GM12864 (cell line): ENCODE results near the gene HS3ST3B1.

Experiments used
- DNase-seq: peaks from one replicate; pipeline ENCODE4 v3.0.0-alpha.2; 2011; ENCODE audit warnings: low read depth
- H3K4me3 ChIP-seq: 2 replicates; pipeline ENCODE4 v1.5.1; 2011; ENCODE audit warnings: mild to moderate bottlenecking, low read depth, low read length, control low read depth
- CTCF ChIP-seq: IDR thresholded peaks from 2 replicates; pipeline ENCODE4 v1.5.1; 2011; ENCODE audit warnings: low read depth, mild to moderate bottlenecking, moderate library complexity, low read length, control low read depth, inconsistent platforms; ENCODE audit errors: missing control alignments

The HS3ST3B1 gene

GRCh38 chr17:14281530-14281929, 19.4 kb upstream of the HS3ST3B1 start:
- no peak for TF ChIP-seq CTCF
- no peak for DNase-seq
- H3K4me3 ChIP-seq, result no peak overlapping the region

- H3K4me3 ChIP-seq, result no peak overlapping the region
- DNase-seq, result no peak
- TF ChIP-seq CTCF, result no peak
These were observed 18.2 kb upstream of the HS3ST3B1 start for GRCh38 chr17:14282726-14283125.

DNA sequence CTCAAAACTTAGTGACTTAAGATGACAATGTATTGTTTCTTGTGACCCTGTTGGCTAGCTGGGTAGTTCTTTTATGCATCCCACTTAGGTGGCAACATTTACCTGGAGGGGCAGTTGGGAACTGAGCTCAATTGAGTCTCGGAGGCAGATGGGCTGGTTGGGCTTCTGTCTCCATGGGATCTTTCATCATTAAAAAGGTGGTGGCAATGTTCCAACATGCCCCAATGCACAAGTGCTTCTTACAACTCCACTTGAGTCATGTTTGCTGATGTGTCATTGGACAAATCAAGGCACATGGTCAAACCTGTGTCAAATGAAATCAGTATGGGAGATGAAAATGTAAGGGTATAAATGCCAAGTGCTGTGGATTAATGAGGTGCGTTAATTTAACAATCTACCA, 11.7 kb upstream of the HS3ST3B1 start:
- no peak overlapping the region for H3K4me3 ChIP-seq
- no peak for TF ChIP-seq CTCF
- DNase-seq, result no peak

DNA sequence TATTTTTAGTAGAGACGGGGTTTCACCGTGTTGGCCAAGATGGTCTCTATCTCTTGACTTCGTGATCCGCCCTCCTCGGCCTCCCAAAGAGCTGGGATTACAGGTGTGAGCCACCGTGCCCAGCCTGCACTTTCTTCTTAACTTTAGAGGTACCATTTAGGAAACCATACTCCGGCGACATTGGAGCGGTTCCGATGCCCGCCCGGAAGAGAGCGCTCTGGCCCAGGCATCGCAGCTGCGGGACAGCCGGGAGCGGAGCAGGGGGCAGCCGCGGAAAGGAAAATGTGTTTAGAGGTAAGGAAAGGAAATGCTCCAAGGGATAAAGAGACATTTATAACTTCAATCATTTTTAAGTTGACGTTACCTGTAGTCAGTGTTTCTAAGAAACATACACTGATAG, 6.0 kb upstream of the HS3ST3B1 start:
- H3K4me3 ChIP-seq, result no peak overlapping the region
- DNase-seq, result no peak
- TF ChIP-seq CTCF, result no peak

DNA sequence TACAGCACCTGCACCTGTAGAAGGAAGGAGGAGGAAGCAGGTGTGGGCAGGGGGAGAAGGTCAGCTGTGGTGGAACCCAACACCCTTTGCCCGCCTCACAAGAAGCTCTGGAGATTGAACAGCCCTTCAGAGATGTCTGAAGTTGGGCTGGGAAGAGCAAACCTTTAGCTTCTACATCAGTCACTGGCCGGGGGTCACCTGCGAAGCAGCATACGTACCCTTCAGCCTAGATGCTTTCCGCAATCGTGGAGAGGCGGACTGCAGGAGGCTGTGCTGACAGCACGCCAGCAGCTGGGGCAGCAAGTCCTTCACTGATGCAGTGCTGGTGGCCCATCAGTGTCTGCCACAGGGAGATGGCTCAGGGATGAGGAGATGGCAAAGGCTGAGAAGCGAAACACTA, 5.2 kb upstream of the HS3ST3B1 start:
- no peak for TF ChIP-seq CTCF
- H3K4me3 ChIP-seq, result no peak overlapping the region
- DNase-seq, result no peak

DNA sequence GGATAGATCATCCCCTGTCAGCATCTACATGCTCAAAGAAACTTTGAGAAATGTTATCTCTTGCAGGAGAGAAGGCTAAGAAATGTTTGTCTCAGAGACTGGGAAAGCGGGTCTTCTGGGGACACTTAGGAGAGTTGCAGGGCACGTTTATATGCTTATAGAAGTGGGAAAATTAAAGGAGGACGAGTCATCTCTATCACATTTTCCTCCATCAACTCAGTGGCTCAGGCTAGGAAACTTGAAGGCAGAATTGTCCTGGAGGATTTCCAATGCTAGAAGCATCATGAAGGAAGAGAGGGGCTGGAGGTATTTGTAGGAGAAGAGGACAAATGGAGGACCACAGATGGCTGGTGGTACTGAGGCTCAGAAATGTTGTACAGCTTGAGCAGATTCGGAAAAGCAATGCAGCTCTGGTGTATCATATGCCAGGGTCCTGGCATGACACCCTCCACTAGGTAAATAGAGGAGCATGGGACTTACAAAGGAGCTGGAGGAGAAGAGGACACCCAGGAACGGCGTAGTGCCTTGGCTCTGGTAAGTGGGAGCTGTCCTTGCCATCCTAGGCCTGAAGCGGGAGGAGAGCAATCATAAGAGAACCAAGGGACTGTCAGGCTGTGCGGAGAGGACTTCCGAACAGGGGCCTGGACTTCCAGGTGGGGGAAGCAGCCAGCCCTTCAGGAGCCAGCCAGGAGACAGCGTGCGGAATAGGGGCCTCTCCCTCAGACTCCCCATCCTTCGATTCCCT, 4.5 kb upstream of the HS3ST3B1 start:
- DNase-seq, result no peak
- H3K4me3 ChIP-seq, result no peak overlapping the region
- TF ChIP-seq CTCF, result no peak
